ENCODE measurements around the gene SACM1L.

- no peak for TF ChIP-seq EP300 (IDR thresholded peaks at IDR 0.05)
- no peak for TF ChIP-seq CTCF (IDR thresholded peaks at IDR 0.05)
Observed at GRCh38 chr3:45789235-45789812, 100.1 kb downstream of the SACM1L start.

All from tibial nerve (tissue), 4 donors.